H1 (cell line): ENCODE measurements around the gene TMC3. TPM values are rescaled to one million over a fixed set of nuclear protein-coding genes. Genes with fewer than 3 reads are reported as not detected.

Source experiments
- CTCF ChIA-PET: fragments of 300-600 bp; sonication (Branson Sonifier 250); formaldehyde crosslinking; loops from one replicate; lab custom pipeline; 2021; ENCODE audit not compliant: partially characterized antibody; lab: Charles Lee
- POLR2A ChIA-PET: fragments of 300-600 bp; sonication (Branson Sonifier 250); formaldehyde crosslinking; loops from one replicate; lab custom pipeline; 2021; ENCODE audit warnings: inconsistent platforms; ENCODE audit not compliant: partially characterized antibody; lab: Charles Lee
- DNase-seq, 2 experiments: peaks; one replicate each; pipeline versions ENCODE4 v3.0.0 to v3.0.0-alpha.2; 2010 to 2022; ENCODE audit warnings: low spot score in 2 of 2, low read depth in 1 of 2, mixed read lengths in 1 of 2
- FAIRE-seq: peaks from 2 replicates; lab custom pipeline; 2011; peaks lifted over from hg19 to GRCh38; lab: Jason Lieb, UNC
- H2AFZ ChIP-seq: 2 replicates; pipeline ENCODE4 v1.8.1; 2012; ENCODE audit warnings: low read length, inconsistent platforms
- H2AK5ac ChIP-seq: 2 replicates; pipeline ENCODE4 v1.6.1; 2013; ENCODE audit warnings: low read depth, low read length
- H2BK120ac ChIP-seq: replicated peaks from 2 replicates; pipeline ENCODE3; 2013; ENCODE audit warnings: low read depth, low read length, inconsistent platforms
- H2BK12ac ChIP-seq: 2 replicates; pipeline ENCODE4 v1.6.1; 2013; ENCODE audit warnings: low read depth, low read length
- H2BK15ac ChIP-seq: 2 replicates; pipeline ENCODE4 v1.6.1; 2013; ENCODE audit warnings: low read length
- H2BK20ac ChIP-seq: 2 replicates; pipeline ENCODE4 v1.6.1; 2013; ENCODE audit warnings: low read length
- H2BK5ac ChIP-seq: 2 replicates; pipeline ENCODE4 v1.6.1; 2013; ENCODE audit warnings: low read depth, low read length
- H3K14ac ChIP-seq: 2 replicates; pipeline ENCODE4 v1.6.1; 2013; ENCODE audit warnings: inconsistent platforms; ENCODE audit not compliant: insufficient read length
- H3K18ac ChIP-seq: 2 replicates; pipeline ENCODE4 v1.6.1; 2013; ENCODE audit warnings: low read length; ENCODE audit errors: extremely low read depth
- H3K23ac ChIP-seq: 2 replicates; pipeline ENCODE4 v1.6.1; 2013; ENCODE audit warnings: inconsistent platforms; ENCODE audit not compliant: insufficient read length
- H3K23me2 ChIP-seq: 2 replicates; pipeline ENCODE4 v1.6.1; 2013; ENCODE audit warnings: low read depth, low read length
- H3K27ac ChIP-seq: 2 replicates; pipeline ENCODE4 v1.6.1; 2011; ENCODE audit warnings: low read depth, low read length, inconsistent platforms
- H3K27me3 ChIP-seq, 4 experiments: replicated peaks in 1 of 4; 1 replicate in 1 of 4; 2 replicates in 3 of 4; pipeline versions ENCODE4 v1.6.1 to v1.8.1; 2011 to 2013; ENCODE audit warnings: low read length in 3 of 4, mild to moderate bottlenecking in 3 of 4, inconsistent platforms in 2 of 4, mixed read lengths in 2 of 4, moderate library complexity in 1 of 4; ENCODE audit not compliant: control insufficient read depth in 3 of 4, insufficient read depth in 3 of 4; ENCODE audit errors: extremely low read depth in 1 of 4
- H3K36me3 ChIP-seq, 4 experiments: 2 replicates each; pipeline versions ENCODE4 v1.6.1 to v1.8.1; 2011 to 2013; ENCODE audit warnings: mild to moderate bottlenecking in 4 of 4, low read length in 3 of 4, moderate library complexity in 2 of 4, control low read depth in 1 of 4, inconsistent platforms in 1 of 4; ENCODE audit not compliant: insufficient read depth in 4 of 4, control insufficient read depth in 2 of 4
- H3K4ac ChIP-seq: replicated peaks from 2 replicates; pipeline ENCODE3; 2013; ENCODE audit warnings: low read length, low read depth, mixed read lengths, inconsistent platforms; ENCODE audit not compliant: insufficient read length
- H3K4me1 ChIP-seq, 4 experiments: replicated peaks in 1 of 4; 1 replicate in 1 of 4; 2 replicates in 3 of 4; pipeline versions ENCODE4 v1.6.1 to v1.8.1; 2011 to 2013; ENCODE audit warnings: low read length in 3 of 4, inconsistent platforms in 2 of 4, mixed read lengths in 1 of 4; ENCODE audit not compliant: insufficient read depth in 4 of 4, control insufficient read depth in 3 of 4
- H3K4me2 ChIP-seq, 2 experiments: 2 replicates each; pipeline versions ENCODE4 v1.6.1 to v1.8.1; 2011 to 2013; ENCODE audit warnings: low read depth in 2 of 2, low read length in 2 of 2, control low read depth in 1 of 2, inconsistent platforms in 1 of 2, mild to moderate bottlenecking in 1 of 2; ENCODE audit not compliant: insufficient read depth in 1 of 2
- H3K4me3 ChIP-seq, 4 experiments: fragments of 200-600, 300-600 bp in 1 of 4; sonication (generic), shearing (Covaris generic), sonication (Bioruptor Twin) in 1 of 4; 2 replicates each; pipeline versions ENCODE4 v1.5.1 to v1.8.1; 2011 to 2016; ENCODE audit warnings: low read length in 4 of 4, low read depth in 3 of 4, control low read depth in 2 of 4, inconsistent platforms in 2 of 4, mild to moderate bottlenecking in 2 of 4, mixed read lengths in 1 of 4, moderate library complexity in 1 of 4; ENCODE audit not compliant: insufficient read depth in 2 of 4; ENCODE audit errors: extremely low read depth in 1 of 4
- H3K56ac ChIP-seq: replicated peaks from 2 replicates; pipeline ENCODE3; 2013; ENCODE audit warnings: low read depth, mild to moderate bottlenecking, mixed read lengths, low read length, inconsistent platforms; ENCODE audit not compliant: insufficient read length
- H3K79me1 ChIP-seq: 2 replicates; pipeline ENCODE4 v1.6.1; 2013; ENCODE audit warnings: low read depth, low read length, control low read depth
- H3K79me2 ChIP-seq, 2 experiments: 2 replicates each; pipeline versions ENCODE4 v1.6.1 to v1.8.1; 2012 to 2013; ENCODE audit warnings: low read length in 2 of 2, mild to moderate bottlenecking in 2 of 2, inconsistent platforms in 1 of 2; ENCODE audit not compliant: insufficient read depth in 2 of 2, control insufficient read depth in 1 of 2
- H3K9ac ChIP-seq, 4 experiments: replicated peaks in 1 of 4; 1 replicate in 1 of 4; 2 replicates in 3 of 4; pipeline versions ENCODE4 v1.6.1 to v1.8.1; 2011 to 2013; ENCODE audit warnings: low read depth in 3 of 4, low read length in 3 of 4, control low read depth in 2 of 4, mild to moderate bottlenecking in 2 of 4, moderate library complexity in 2 of 4, inconsistent platforms in 1 of 4; ENCODE audit errors: extremely low read depth in 1 of 4
- H3K9me3 ChIP-seq, 2 experiments: 2 replicates each; pipeline versions ENCODE4 v1.6.1 to v1.8.1; 2012 to 2013; ENCODE audit warnings: mild to moderate bottlenecking in 2 of 2, moderate library complexity in 2 of 2, control low read depth in 1 of 2, inconsistent platforms in 1 of 2, low read depth in 1 of 2, low read length in 1 of 2, mixed read lengths in 1 of 2; ENCODE audit not compliant: insufficient read depth in 2 of 2
- H4K20me1 ChIP-seq, 2 experiments: replicated peaks in 1 of 2; 2 replicates each; pipeline versions ENCODE3 to v1.8.1; 2011 to 2013; ENCODE audit warnings: inconsistent platforms in 2 of 2, low read length in 2 of 2, mild to moderate bottlenecking in 1 of 2; ENCODE audit not compliant: insufficient read depth in 2 of 2, control insufficient read depth in 1 of 2
- H4K5ac ChIP-seq: 2 replicates; pipeline ENCODE4 v1.6.1; 2013; ENCODE audit warnings: low read length, low read depth, mixed read lengths, inconsistent platforms; ENCODE audit not compliant: insufficient read length
- H4K8ac ChIP-seq: 2 replicates; pipeline ENCODE4 v1.8.0; 2013; ENCODE audit warnings: mild to moderate bottlenecking, moderate library complexity, low read length, inconsistent platforms; ENCODE audit not compliant: insufficient read depth; ENCODE audit errors: extremely low read depth
- H4K91ac ChIP-seq: replicated peaks from 2 replicates; pipeline ENCODE3; 2013; ENCODE audit warnings: low read length, mixed read lengths, inconsistent platforms; ENCODE audit not compliant: insufficient read length
- CHD2 ChIP-seq: IDR thresholded peaks from 2 replicates; pipeline ENCODE4 v1.6.1; 2012; ENCODE audit warnings: low read length, improper control_type of control experiment
- CREB1 ChIP-seq: IDR thresholded peaks from 2 replicates; pipeline ENCODE4 v1.6.1; 2012; ENCODE audit warnings: inconsistent platforms
- HDAC2 ChIP-seq, 2 experiments: fragments of 300-600 bp in 1 of 2; sonication (generic) in 1 of 2; IDR thresholded peaks; 2 replicates each; pipeline ENCODE4 v1.6.1; 2011 to 2012; ENCODE audit warnings: low read depth in 2 of 2, low read length in 2 of 2, mild to moderate bottlenecking in 2 of 2, moderate library complexity in 2 of 2, borderline replicate concordance in 1 of 2, inconsistent platforms in 1 of 2
- HDAC6 ChIP-seq: IDR thresholded peaks from one replicate; pipeline ENCODE4 v1.7.1; 2012; ENCODE audit warnings: low read depth, mild to moderate bottlenecking, inconsistent platforms, low read length, moderate library complexity
- JUN ChIP-seq: IDR thresholded peaks from 2 replicates; pipeline ENCODE4 v1.6.1; 2011; ENCODE audit warnings: low read depth, mild to moderate bottlenecking, improper control_type of control experiment, low read length
- MAFK ChIP-seq: IDR thresholded peaks from 2 replicates; pipeline ENCODE4 v1.6.1; 2012; ENCODE audit warnings: low read depth, mild to moderate bottlenecking, improper control_type of control experiment, low read length
- NANOG ChIP-seq: IDR thresholded peaks from 2 replicates; pipeline ENCODE4 v1.6.1; 2011; ENCODE audit warnings: low read length, low read depth, mild to moderate bottlenecking, inconsistent platforms; ENCODE audit not compliant: insufficient read depth, poor library complexity, severe bottlenecking
- RAD21 ChIP-seq, 2 experiments: IDR thresholded peaks in 1 of 2; conservative IDR thresholded peaks in 1 of 2; 2 replicates each; pipeline ENCODE4 v1.6.1; 2011; ENCODE audit warnings: low read depth in 2 of 2, low read length in 2 of 2, improper control_type of control experiment in 1 of 2, inconsistent platforms in 1 of 2, mild to moderate bottlenecking in 1 of 2, moderate library complexity in 1 of 2
- RXRA ChIP-seq: IDR thresholded peaks from 2 replicates; pipeline ENCODE4 v1.6.1; 2011; ENCODE audit warnings: low read depth, mild to moderate bottlenecking, low read length, moderate library complexity; ENCODE audit not compliant: insufficient read depth
- SP4 ChIP-seq: IDR thresholded peaks from 2 replicates; pipeline ENCODE4 v1.6.1; 2012; ENCODE audit warnings: low read length, inconsistent platforms
- TAF1 ChIP-seq: IDR thresholded peaks from 2 replicates; pipeline ENCODE4 v1.6.1; 2011; ENCODE audit warnings: mild to moderate bottlenecking, low read depth, low read length
- TAF7 ChIP-seq: optimal IDR thresholded peaks from 2 replicates; pipeline ENCODE3; 2011; ENCODE audit warnings: low read depth, mild to moderate bottlenecking, inconsistent platforms, low read length, moderate library complexity, borderline replicate concordance
- TCF12 ChIP-seq: IDR thresholded peaks from 2 replicates; pipeline ENCODE4 v1.6.1; 2011; ENCODE audit warnings: low read depth, mild to moderate bottlenecking, low read length
- YY1 ChIP-seq: IDR thresholded peaks from 2 replicates; pipeline ENCODE4 v1.6.1; 2011; ENCODE audit warnings: low read depth, mild to moderate bottlenecking, low read length
- WGBS, 2 experiments: shearing (Covaris generic) in 1 of 2; methylation state at CpG; one replicate each; pipeline versions ENCODE4 v1.1.6 to v1.1.7; 2013 to 2015; ENCODE audit warnings: low lambda C conversion rate in 2 of 2, mixed read lengths in 2 of 2, inconsistent platforms in 1 of 2, low coverage in 1 of 2, missing lambda C conversion rate in 1 of 2; ENCODE audit not compliant: insufficient replicate concordance in 2 of 2, insufficient coverage in 1 of 2, insufficient read length in 1 of 2; ENCODE audit errors: extremely low coverage in 1 of 2, missing lambda C conversion rate in 1 of 2; 5-methylcytosine and 5-hydroxymethylcytosine counted together
- polyA plus RNA-seq, 7 experiments: library from polyadenylated mRNA; depleted of rRNA in 3 of 7; stranded (reverse) in 5 of 7; unstranded in 2 of 7; fragments of >200 nt in 5 of 7; fragments of 200-250 nt in 2 of 7; gene quantifications; 1 replicate in 5 of 7; 2 replicates in 1 of 7; 4 replicates in 1 of 7; pipeline versions ENCODE4 v1.2.1 to v1.2.3, GENCODE V29; 2011 to 2013; ENCODE audit warnings: missing spikeins in 2 of 7, mixed read lengths in 2 of 7
- total RNA-seq: library from RNA; stranded (reverse); fragmentation: NEBNext Ultra II Directional; extraction: Animal tissue kit (Norgen Biotek cat#: 25700); gene quantifications from 2 replicates; pipeline ENCODE4 v1.2.1, GENCODE V29; 2021

The TMC3 gene
- total and polyA plus RNA-seq, 2 of the 8 experiments (the other 6 are each of a cell fraction or from before 2014, with no cell fraction given), result not detected

DNA sequence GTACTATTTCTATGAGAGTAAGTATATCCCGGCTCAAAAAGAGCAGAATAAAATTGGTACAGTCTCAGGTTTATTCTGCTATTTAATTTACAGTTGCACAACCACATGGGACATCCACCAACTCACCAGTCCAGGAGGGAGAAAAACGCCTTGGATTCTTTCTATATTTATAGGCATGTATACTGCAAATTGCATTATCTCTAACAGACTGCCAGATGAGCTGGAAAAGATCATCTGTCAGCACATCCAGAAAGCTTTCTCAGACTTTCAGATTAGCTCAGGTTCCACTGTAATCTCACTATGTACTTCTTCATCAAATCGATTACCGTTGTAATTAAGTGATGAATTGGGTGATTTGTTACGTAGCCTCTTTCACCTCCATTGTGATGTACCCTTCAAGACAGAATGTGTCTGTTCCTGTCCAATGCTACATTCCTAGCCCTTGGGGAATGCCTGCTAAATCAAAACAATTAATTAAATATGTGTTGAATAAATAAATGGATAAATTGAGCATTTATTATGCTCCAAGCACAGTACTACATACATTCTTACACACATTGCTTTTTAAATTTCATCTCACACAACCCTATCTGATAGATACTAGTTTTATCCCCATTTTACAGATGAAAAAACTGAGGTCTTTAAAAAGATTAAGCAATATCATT, 38.1 kb upstream of the TMC3 start:
- FAIRE-seq, result no peak
- H3K79me2 ChIP-seq, result no peaks in the 10 kb centered on the region
- POLR2A ChIA-PET, result no interaction called here
- TF ChIP-seq YY1 (no peak), CHD2 (no peak), TAF7 (no peak), RXRA (no peak), HDAC2 (IDR thresholded peaks at IDR 0.05; ENCODE audit: borderline replicate concordance in 1 of 2, low read depth in 2 of 2, low read length in 2 of 2) (no peak), NANOG (no peak), TAF1 (no peak), HDAC6 (no peak), TCF12 (no peak), SP4 (no peak), JUN (no peak), RAD21 (IDR thresholded peaks at IDR 0.05 in 1 of 2, conservative IDR thresholded peaks at IDR 0.05 in 1 of 2; ENCODE audit: low read depth in 2 of 2, low read length in 2 of 2) (no peak), CREB1 (no peak), MAFK (no peak)

More for the DNA sequence above, 38.1 kb upstream of the TMC3 start:
- no peak for DNase-seq
- Histone ChIP-seq H3K27me3 (no peaks in the 10 kb centered on the region), H3K4me2 (no peak overlapping the region), H4K8ac (no peak overlapping the region), H4K20me1 (no peaks in the 10 kb centered on the region), H3K23me2 (no peaks in the 10 kb centered on the region), H2AFZ (no peak overlapping the region), H2AK5ac (no peak overlapping the region), H3K4me3 (no peak overlapping the region), H2BK120ac (no peak overlapping the region), H2BK12ac (no peak overlapping the region), H3K18ac (no peak overlapping the region), H3K9me3 (no peaks in the 10 kb centered on the region; a peak in 1 of 4 replicates), H3K9ac (no peak overlapping the region), H3K27ac (no peak overlapping the region), H3K23ac (no peak overlapping the region), H4K5ac (no peak overlapping the region), H3K36me3 (no peaks in the 10 kb centered on the region), H3K79me1 (no peaks in the 10 kb centered on the region), H4K91ac (no peak overlapping the region), H3K56ac (no peak overlapping the region), H3K4ac (no peak overlapping the region), H2BK20ac (no peak overlapping the region), H3K14ac (no peak overlapping the region), H2BK15ac (no peak overlapping the region), H2BK5ac (no peak overlapping the region), H3K4me1 (peaks cover 0 to 3% (median 0%) of the 10 kb centered on the region in 4 experiments; a peak in 1 of 7 replicates)
- CTCF ChIA-PET, result interaction anchor here (0.5 to 4.5 kb wide), 4 partner anchors 12 to 305 kb away, joined by 3 to 26 read pairs (median 14); no protein-coding TSS in a partner anchor
- WGBS, 2 experiments, result 93% methylated on average over 5 of the region's 5 CpGs; no CpG with 5 or more reads in 1 of the 2 experiments
